HG03108 (cell line): ENCODE measurements around the gene PRRT1B.

ENCODE experiments used
- ATAC-seq: cut with Tn5 transposase; IDR thresholded peaks from one replicate; pipeline ENCODE4 v1.9.1; 2021; ENCODE audit warnings: moderate library complexity; ENCODE audit not compliant: unreplicated experiment

PRRT1B gene

DNA sequence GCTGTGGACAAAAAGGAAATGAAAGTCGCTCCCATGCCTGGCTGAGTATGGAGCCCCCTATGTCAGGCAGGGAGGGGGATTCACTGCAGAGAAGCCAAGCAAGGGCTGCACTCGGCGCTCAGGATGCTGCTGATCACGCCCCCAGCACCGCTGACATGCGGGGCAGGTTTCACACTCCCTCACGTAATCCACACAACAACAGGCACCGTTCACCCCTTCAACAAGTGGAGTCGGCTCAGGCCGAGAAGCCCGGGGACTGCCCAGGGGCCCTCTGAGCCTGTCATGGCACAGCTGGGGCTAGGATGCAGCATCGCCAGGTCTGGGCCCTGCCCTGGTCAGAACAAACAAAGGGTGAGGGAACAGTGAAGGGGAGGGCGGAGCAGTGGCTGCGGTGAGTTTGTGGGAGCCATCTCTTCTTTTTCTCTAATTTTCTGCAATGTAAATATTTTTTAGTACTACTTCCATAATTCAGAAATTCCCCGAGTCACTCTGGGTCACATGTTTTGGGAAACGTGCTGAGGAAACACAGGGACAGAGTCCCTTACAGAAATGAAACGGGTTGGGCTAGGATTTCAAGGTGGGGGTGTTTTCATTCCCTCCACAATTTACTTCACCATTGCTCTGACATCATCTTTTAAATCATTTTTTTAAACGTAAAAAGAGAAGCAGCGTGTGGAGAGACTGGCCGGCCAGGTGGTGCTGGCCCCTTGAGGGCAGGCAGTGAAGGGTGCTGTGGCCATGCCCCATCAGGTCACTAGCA is 49.8 kb downstream of the PRRT1B start:
- no peak for ATAC-seq

DNA sequence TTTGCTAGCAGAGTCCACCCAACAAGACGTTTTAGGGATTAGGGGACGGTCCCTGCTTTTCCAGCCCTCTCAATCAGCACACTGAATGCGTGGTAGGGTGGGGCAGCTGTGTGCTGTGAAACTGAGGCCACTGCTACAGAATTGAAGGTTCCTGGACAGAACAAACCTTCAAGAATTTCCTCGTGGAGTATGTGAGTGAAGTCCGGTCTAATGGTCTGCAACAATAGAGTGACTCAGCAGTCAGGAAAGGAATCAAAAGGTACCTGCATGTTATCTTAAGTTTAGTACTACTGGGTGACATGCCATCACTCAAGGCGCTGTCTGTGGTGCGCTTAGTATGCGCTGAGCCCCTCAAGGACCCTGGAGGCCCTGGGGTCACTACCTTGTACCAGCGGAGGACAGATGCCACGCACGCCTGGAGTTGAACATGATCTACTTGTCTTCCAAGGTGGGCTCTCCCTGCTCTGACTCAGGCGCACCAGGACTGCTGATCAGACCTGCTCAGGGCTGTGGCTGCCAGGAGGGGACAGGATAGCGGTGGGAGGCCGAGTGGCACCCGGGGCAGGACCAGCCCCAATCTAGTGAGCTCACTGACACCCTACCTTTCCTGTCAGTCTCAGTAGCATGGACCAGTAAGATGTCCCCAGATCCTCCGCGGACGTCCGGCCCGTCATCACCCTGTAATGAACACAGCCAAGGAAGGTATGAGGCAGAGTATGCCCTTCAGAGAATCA is 50.5 kb downstream of the PRRT1B start:
- ATAC-seq: no peak

DNA sequence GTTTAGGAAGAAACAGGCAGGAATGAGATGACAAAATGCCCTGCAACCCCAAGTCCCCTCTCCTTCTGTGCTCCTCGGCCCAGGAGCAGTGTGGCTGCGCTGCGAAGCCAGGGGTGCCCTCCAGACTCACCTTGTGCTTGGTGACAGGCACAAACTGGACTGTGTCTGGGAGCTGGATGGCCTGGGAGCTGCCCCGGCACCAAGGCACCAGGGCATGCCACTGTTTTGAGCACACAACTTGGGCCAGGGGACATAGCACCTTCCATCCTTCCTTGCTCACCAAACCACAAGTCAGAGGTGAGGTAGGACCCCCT is 51.1 kb downstream of the PRRT1B start:
- ATAC-seq: no peak

DNA sequence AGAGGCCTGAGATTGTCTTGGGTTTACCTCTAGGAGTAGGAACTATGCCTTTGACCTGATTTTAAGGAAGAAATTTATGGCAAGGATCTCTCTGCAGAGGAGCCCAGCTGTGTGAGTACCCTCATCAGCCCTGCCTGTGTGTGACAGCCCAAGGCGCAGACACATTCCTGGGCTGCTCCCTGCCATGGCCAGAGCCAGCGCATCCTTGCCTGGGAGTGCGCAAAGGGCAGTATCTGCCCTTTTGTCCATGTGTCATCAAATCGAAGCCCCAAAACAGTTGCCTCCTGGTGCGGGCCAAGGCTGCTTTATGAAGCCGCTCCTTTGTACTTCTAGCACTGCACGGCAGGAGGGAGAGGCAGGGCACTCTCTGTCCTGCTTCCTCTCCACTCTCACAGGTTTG is 51.9 kb downstream of the PRRT1B start:
- ATAC-seq: no peak

DNA sequence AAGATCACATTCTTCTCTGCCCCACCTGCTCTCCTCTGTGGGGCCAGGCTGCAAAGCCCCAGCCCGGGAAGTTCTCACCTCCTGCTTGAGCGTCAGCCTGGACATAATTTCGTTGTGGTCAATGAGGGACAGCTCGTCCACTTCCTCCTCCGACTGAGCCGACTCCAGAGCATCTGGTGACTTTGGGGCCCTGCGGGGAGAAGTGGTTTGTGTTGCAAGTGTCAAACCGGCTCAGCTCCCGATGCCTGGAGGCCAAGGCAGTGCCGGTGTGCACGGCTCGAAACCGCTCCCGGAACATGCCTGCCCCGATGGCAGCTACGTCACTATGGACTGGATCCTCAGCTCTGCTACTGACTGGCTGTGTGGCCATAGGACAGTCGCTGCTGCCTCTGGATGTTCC is 52.8 kb downstream of the PRRT1B start:
- no peak for ATAC-seq

DNA sequence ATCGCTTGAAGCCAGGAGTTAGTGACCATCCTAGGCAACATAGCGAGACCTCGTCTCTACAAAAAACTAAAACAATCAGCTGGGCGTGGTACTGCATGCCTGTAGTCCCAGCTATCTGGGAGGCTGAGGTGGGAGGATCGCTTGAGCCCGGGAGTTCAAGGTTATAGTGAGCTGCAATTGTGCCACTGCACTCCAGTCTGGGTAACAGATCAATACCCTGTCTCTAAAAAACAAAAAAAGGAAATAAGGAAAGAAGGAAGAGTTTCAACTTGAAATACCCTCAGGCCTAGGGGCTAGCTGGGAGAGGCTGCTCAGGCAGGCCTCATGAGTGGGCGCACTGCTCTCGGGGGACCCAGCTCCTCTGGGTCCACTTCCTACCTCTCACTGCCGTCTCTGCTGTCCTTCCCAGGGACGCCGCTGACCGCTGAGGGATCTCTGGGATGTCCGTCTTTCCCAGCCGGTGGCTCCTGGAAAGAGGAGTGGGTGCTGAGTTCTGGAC is 56.4 kb downstream of the PRRT1B start:
- ATAC-seq: no peak

DNA sequence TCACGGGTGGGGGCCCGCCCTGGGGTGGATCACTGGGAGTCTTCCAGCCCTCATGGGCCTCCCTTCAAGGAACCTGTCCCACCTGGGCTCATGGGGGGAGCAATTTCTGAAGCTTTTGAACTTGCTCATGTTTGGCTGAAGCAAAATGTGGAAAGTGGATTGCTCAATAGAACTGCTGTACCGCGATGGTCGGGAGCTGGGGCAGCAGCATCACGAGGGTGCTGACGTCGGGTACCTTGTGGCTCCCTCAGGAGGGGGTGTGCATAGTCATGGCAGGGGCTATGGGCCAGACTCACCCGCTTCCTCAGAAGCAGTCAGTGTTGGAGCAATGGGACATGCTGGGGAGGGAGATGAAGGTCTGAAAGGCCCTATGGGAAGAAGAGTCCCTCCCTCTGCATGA is 57.9 kb downstream of the PRRT1B start:
- ATAC-seq: no peak

DNA sequence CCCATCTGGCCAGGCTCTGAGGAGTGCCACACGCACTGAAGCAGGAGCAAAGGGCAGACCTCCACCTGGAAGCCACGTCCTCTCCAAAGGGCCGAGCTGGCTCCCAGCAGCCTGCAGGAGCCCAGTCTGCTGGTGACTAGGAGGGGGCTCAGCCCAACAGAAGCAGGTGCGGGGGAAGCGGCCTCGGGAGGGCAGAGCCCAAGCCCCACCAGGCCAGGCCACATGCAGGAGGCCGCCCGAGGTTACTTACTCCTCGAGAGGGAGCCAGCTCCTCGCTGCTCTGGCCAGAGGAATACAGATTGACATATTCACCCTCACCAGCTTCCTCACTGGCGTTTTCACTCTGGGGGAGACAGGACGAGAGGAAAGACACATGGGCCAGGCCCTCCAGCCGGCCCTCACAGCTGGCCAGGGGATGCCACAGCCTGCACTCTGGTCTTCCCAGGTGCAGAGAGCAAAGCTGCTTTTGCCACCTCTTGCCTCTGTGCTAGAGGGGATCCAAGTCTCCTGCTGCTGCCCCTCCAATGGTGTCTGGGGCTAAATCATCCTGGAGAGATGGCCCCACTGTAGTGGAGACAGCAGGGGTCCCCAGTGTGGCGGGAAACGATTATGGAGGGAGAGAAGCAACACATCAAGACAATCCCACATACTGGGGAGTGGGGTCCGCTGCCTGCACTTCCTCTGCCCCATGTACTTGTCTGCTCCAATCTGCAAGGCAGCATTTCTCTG is 58.6 kb downstream of the PRRT1B start:
- no peak for ATAC-seq

DNA sequence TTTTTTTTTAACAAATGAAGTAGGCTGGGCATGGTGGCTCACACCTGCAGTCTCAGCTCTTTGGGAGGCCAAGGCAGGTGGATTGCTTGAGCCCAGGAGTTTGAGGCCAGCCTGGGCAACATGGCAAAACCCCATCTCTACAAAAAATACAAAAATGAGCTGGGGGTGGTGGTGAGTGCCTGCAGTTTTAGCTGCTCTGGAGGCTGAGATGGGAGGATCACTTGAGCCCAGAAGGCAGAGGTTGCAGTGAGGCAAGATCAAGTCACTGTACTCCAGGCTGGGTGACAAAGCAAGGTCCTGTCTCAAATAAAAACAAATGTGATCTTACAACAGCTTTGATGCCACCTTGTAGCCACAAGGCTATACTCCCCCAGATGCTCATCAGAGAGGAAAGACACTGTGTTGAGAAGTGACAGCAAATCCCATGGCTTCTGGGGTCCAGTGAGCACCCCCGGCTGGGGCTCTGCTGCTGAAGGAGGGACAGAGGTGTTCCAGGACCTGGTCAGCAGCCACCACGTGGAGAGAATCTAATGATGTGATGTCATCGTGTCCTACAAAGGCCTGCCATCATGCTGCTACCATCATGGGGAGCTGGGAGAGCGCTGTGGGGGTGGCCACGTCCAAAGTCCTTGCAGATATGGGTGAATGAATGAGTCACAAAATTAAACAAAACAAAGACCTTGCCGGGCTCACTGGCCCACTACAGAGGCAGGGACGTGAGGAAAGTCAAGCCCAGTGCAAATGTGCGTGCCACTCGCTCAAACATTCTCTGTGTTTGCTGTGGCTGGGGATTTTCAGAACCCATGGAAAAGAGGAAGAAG is 60.7 kb downstream of the PRRT1B start:
- ATAC-seq: no peak

DNA sequence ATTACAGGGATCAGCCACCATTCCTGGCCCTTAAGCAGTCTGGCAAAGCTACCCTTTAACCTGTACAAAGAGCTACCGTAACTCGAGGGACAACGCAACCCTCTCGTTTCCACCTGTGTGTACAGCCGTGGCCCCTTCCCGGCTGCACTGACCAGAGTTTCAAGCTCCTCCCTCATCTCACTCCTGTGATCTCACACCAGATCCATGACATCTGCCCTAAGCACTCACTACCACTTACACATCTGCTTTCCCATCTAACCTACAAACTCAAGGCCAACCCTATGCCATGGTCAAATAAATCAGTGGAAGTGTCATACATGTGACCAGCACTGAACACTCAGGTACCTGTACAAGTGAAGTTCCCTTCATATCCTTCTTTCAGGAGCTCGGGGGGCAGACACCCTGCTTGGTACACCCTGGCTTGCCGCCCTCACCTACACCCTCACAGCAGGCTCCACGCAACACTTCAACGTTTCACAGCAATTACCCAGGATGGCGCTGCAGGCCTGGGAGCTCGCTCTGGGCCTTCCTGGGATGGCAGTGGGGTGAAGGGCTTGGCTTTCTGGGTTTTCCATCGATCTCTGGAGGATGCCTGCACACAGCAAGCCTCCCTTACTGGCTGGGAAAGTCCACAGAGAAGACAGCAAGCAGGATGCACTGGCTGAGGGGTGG is 61.7 kb downstream of the PRRT1B start:
- no peak for ATAC-seq

DNA sequence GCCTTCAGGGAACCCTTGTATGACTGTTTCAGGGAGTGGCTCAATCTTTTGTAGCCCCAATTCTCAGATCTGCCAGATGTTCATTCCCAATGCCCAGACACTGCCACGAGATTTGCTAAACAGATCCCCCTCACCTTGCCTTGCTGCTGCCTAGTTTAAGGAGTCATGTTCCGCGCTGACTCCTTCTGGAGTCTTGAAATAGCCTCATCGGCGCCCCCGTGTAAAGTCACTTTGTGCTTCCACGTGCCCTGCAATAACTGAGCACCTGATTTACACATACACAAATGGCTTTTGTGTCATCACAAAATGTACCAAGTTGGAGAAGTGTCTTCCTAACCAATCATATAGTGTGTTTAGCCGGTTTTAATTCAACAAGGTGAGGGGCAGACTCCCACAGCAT is 62.3 kb downstream of the PRRT1B start:
- no peak for ATAC-seq

DNA sequence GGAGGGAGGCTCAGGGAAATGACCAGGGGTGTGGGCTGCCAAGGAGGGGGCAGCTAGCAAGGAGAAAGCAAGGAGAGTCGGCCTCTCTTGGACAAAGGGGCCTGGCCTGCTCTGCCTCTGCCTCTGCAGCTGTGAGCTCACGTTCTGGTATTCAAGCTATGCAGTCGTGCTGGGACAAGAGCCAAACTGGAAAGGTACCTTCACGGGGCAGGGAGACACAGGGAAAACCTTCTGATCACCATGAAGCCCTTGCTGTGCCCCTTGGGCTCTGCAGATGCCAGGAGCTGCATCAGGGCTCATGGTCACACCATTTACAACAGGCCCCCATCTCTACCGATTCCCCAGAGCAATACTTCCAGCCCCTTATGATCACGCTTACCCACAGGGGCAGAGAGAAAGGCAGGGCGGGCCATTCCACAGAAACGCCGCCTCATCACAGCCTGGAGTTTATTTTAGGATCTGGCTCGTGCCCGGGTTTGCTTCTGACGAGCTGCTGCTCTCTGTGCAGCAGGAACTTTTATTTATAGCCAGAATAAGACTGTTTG is 63.2 kb downstream of the PRRT1B start:
- ATAC-seq: no peak
